Peyer's patch (tissue), 4 donors: ENCODE measurements around the gene EYS. TPM values are rescaled to one million over a fixed set of nuclear protein-coding genes. Genes with fewer than 3 reads are reported as not detected.

Experiments
- DNase-seq, 3 donors: peaks; one replicate each; pipeline ENCODE4 v3.0.0-alpha.2; 2017 to 2019
- H3K27ac ChIP-seq, 4 donors: fragments of 200-600 bp; sonication (generic); one replicate each; pipeline ENCODE4 v1.5.1; 2016 to 2019
- H3K27me3 ChIP-seq, 2 donors: fragments of 200-600 bp; sonication (generic); one replicate each; pipeline ENCODE4 v1.5.1; 2019
- H3K36me3 ChIP-seq, 3 donors: fragments of 200-600 bp; sonication (generic); one replicate each; pipeline ENCODE4 v1.5.1; 2016 to 2019
- H3K4me1 ChIP-seq, 4 donors: fragments of 200-600 bp; sonication (generic); one replicate each; pipeline ENCODE4 v1.5.1; 2016 to 2019
- H3K4me3 ChIP-seq, 4 donors: fragments of 200-600 bp; sonication (generic); 1 replicate in 3 of 4; 2 replicates in 1 of 4; pipeline ENCODE4 v1.5.1; 2016 to 2019; ENCODE audit warnings: mild to moderate bottlenecking in 1 of 4
- H3K9me3 ChIP-seq, 4 donors: fragments of 200-600 bp; sonication (generic); one replicate each; pipeline ENCODE4 v1.5.1; 2016 to 2019; ENCODE audit warnings: mild to moderate bottlenecking in 1 of 4
- POLR2A ChIP-seq, 2 donors: fragments of 450-650 bp; IDR thresholded peaks; one replicate each; pipeline ENCODE4 v1.5.1; 2017; ENCODE audit warnings: antibody characterized with exemption in 2 of 2, mild to moderate bottlenecking in 2 of 2, moderate library complexity in 2 of 2
- total RNA-seq, 4 donors: library from RNA; depleted of rRNA; stranded (reverse); fragments of >200 nt; gene quantifications; one replicate each; pipeline ENCODE4 v1.1.0, GENCODE V29; 2016
- TF ChIP-seq, protein P1 (sequence below), 6 experiments: fragments of 450-650 bp in 4 of 6; fragments of 200-600 bp in 2 of 6; sonication (generic) in 1 of 6; IDR thresholded peaks; one replicate each; pipeline ENCODE4 v1.5.1; 2017 to 2019; ENCODE audit warnings: antibody characterized with exemption in 6 of 6, mild to moderate bottlenecking in 3 of 6, moderate library complexity in 1 of 6

Gene EYS
- total RNA-seq, 4 donors from 2014 or later: 0.13 to 1.5 (median 0.35) TPM; not detected in 1

DNA sequence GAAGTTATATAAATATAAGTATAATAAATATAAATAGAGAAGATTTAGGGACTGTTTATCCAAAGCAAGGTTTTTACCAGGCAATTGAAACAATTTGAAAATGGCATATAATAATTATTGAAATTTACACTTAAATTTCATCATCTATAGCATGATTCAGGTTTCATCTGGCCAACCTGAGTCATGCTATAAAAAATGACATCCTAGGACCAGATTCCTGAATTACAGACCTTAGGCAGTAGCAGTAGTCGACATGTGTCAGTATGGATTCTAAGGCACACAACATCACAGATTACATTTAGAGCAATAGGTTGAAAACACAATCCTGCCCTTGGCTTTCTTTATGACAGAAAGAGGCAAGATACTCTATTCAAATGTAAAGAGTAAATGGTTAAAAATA lies 1479.2 kb downstream of the EYS start:
- H3K4me1 ChIP-seq: no peaks in the 10 kb centered on the region

DNA sequence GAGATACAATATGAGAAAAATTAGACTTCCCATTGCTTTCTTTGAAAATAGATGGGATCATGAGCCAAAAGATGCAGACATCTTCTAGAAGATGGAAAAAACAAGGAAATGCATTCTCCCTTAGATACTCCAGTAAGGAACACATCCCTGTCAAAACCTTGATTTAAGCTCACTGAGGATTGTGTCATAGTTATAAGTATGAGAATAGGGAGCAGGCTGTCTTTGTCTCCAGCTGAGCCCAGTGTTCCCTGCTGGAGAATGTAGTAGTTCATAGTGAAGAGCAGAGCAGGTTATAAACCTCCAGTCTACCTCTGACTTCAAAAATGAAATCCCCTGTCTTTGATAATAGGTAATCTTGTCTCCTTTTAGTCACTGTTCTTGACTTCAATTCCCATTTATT lies 1481.5 kb downstream of the EYS start:
- TF ChIP-seq POLR2A (IDR thresholded peaks at IDR 0.05): no peak
- TF ChIP-seq, protein P1, sequence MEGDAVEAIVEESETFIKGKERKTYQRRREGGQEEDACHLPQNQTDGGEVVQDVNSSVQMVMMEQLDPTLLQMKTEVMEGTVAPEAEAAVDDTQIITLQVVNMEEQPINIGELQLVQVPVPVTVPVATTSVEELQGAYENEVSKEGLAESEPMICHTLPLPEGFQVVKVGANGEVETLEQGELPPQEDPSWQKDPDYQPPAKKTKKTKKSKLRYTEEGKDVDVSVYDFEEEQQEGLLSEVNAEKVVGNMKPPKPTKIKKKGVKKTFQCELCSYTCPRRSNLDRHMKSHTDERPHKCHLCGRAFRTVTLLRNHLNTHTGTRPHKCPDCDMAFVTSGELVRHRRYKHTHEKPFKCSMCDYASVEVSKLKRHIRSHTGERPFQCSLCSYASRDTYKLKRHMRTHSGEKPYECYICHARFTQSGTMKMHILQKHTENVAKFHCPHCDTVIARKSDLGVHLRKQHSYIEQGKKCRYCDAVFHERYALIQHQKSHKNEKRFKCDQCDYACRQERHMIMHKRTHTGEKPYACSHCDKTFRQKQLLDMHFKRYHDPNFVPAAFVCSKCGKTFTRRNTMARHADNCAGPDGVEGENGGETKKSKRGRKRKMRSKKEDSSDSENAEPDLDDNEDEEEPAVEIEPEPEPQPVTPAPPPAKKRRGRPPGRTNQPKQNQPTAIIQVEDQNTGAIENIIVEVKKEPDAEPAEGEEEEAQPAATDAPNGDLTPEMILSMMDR (IDR thresholded peaks at IDR 0.05): no peak
- no peaks in the 10 kb centered on the region for H3K4me1 ChIP-seq
- H3K27me3 ChIP-seq: no peaks in the 10 kb centered on the region
- no peaks in the 10 kb centered on the region for H3K9me3 ChIP-seq
- DNase-seq: no peak
- H3K27ac ChIP-seq: no peak overlapping the region
- H3K36me3 ChIP-seq: no peaks in the 10 kb centered on the region
- H3K4me3 ChIP-seq: no peak overlapping the region

More for the DNA sequence above, 1479.2 kb downstream of the EYS start:
- no peak overlapping the region for H3K27ac ChIP-seq
- H3K27me3 ChIP-seq: no peaks in the 10 kb centered on the region
- no peaks in the 10 kb centered on the region for H3K9me3 ChIP-seq
- H3K4me3 ChIP-seq: no peak overlapping the region
- DNase-seq: no peak
- no peak for TF ChIP-seq POLR2A (IDR thresholded peaks at IDR 0.05)
- TF ChIP-seq, protein P1 (IDR thresholded peaks at IDR 0.05): no peak
- no peaks in the 10 kb centered on the region for H3K36me3 ChIP-seq

DNA sequence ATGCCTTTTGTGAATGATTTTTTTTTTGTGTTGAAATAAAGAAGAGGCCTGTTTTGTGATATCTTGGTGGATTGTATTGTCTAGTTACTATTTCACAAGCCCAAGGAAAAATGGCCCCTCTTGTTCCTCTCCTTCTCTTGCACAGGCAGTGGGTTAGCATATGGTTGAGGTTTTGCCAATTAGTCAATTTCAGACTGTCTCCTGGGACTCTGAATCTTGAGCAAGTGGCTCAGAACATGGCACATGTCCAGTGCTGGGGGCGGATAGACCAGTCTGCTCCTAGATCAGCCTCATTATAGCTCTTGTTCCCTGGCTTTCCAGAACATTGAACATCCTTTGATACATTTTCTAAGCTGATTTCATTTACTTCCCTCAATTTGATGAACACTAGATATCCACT lies 1482.2 kb downstream of the EYS start:
- Histone ChIP-seq H3K9me3 (no peaks in the 10 kb centered on the region), H3K4me3 (no peak overlapping the region), H3K27me3 (no peaks in the 10 kb centered on the region), H3K27ac (no peak overlapping the region), H3K4me1 (no peaks in the 10 kb centered on the region), H3K36me3 (no peaks in the 10 kb centered on the region)
- no peak for DNase-seq
- TF ChIP-seq POLR2A (IDR thresholded peaks at IDR 0.05): no peak
- TF ChIP-seq, protein P1 (IDR thresholded peaks at IDR 0.05): no peak

DNA sequence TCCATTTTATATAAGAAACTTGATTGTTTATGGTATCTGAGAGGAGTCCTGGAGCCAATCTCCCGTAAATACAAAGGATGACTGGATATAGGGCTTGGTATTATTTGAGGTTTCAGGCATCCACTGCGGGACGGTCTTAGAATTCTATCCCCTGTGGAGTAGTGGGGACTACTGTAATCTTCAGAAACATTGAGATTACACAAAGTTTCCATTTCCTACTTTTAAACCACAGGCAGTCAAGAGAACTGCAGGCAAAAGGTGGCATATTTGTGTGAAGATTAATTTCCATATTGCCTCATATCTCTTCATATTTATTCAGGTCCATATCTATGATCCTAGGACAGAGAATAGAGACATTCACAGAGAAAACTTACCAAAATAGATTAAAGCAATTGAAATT lies 1485.2 kb downstream of the EYS start:
- no peak for DNase-seq
- H3K36me3 ChIP-seq: no peaks in the 10 kb centered on the region
- no peaks in the 10 kb centered on the region for H3K9me3 ChIP-seq
- H3K27ac ChIP-seq: no peak overlapping the region
- no peaks in the 10 kb centered on the region for H3K4me1 ChIP-seq
- H3K4me3 ChIP-seq: no peak overlapping the region
- no peak for TF ChIP-seq POLR2A (IDR thresholded peaks at IDR 0.05)
- TF ChIP-seq, protein P1 (IDR thresholded peaks at IDR 0.05): no peak
- no peaks in the 10 kb centered on the region for H3K27me3 ChIP-seq

DNA sequence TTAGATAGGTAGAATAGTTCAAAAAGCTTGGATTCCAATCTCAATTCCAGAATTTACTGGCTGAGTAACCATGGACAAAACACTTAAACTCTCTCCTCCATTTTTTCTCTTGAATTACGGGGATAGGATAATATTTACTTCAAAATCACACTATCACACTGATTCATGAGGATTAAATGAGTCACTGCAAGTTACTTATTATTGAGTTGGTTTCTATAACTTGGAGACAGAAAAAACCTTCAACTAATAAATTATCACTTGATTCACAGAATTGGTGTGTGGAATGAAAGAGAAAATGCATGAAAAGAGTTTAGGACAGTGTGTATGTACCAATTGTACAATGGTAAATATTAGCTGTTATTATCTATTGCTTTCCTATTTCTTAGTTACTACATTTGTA lies 1486.2 kb downstream of the EYS start:
- no peak overlapping the region for H3K27ac ChIP-seq
- H3K9me3 ChIP-seq: no peaks in the 10 kb centered on the region
- DNase-seq: no peak
- H3K36me3 ChIP-seq: no peaks in the 10 kb centered on the region
- H3K4me1 ChIP-seq: no peaks in the 10 kb centered on the region
- no peak overlapping the region for H3K4me3 ChIP-seq
- no peak for TF ChIP-seq POLR2A (IDR thresholded peaks at IDR 0.05)
- TF ChIP-seq, protein P1 (IDR thresholded peaks at IDR 0.05): no peak
- H3K27me3 ChIP-seq: no peaks in the 10 kb centered on the region
